SK-N-SH (cell line): ENCODE data around the gene CERCAM. TPM values are rescaled to one million over a fixed set of nuclear protein-coding genes. Genes with fewer than 3 reads are reported as not detected.

ENCODE experiments used
- CTCF ChIA-PET: fragments of 300-600, 350-600 bp; formaldehyde crosslinking; extraction: SDS; loops from one replicate; lab custom pipeline; 2021; lab: Yijun Ruan, JAX
- POLR2A ChIA-PET: fragments of 350-600 bp; sonication (Branson Sonifier 250); formaldehyde crosslinking; extraction: SDS; loops from one replicate; lab custom pipeline; 2020; ENCODE audit warnings: antibody characterized with exemption, inconsistent platforms; lab: Yijun Ruan, JAX
- DNase-seq: peaks from one replicate; pipeline ENCODE4 v3.0.0; 2012
- H2AFZ ChIP-seq: fragments of 200-600 bp; sonication (generic); 2 replicates; pipeline ENCODE4 v1.8.1; 2016; ENCODE audit warnings: antibody characterized with exemption, mild to moderate bottlenecking, low read depth
- H3F3A ChIP-seq: fragments of 200-600 bp; sonication (generic); replicated peaks from 2 replicates; pipeline ENCODE3; 2016; ENCODE audit warnings: antibody characterized with exemption, mild to moderate bottlenecking; ENCODE audit not compliant: insufficient read depth
- H3K27ac ChIP-seq, 2 experiments: fragments of 200-500 bp in 1 of 2; fragments of 200-600 bp in 1 of 2; sonication (Bioruptor generic) in 1 of 2; sonication (generic), shearing (Covaris generic) in 1 of 2; 2 replicates each; pipeline versions ENCODE4 v1.5.1 to v1.6.1; 2014 to 2016; ENCODE audit warnings: low read depth in 2 of 2, inconsistent platforms in 1 of 2, low read length in 1 of 2, mild to moderate bottlenecking in 1 of 2, mixed read lengths in 1 of 2
- H3K27me3 ChIP-seq: fragments of 200-600 bp; sonication (generic), shearing (Covaris generic); 2 replicates; pipeline ENCODE4 v1.6.1; 2016; ENCODE audit warnings: mixed run types; ENCODE audit not compliant: insufficient read depth
- H3K36me3 ChIP-seq, 2 experiments: fragments of 200-500 bp in 1 of 2; fragments of 200-600 bp in 1 of 2; sonication (Bioruptor generic) in 1 of 2; sonication (generic) in 1 of 2; replicated peaks in 1 of 2; 2 replicates each; pipeline versions ENCODE3 to v1.5.1; 2014 to 2016; ENCODE audit warnings: low read length in 1 of 2, mild to moderate bottlenecking in 1 of 2; ENCODE audit not compliant: insufficient read depth in 2 of 2, control insufficient read depth in 1 of 2
- H3K4me1 ChIP-seq, 2 experiments: fragments of 200-500 bp in 1 of 2; fragments of 200-600 bp in 1 of 2; sonication (Bioruptor generic) in 1 of 2; sonication (generic), shearing (Covaris generic) in 1 of 2; 2 replicates each; pipeline versions ENCODE4 v1.5.1 to v1.6.1; 2014 to 2016; ENCODE audit warnings: low read depth in 1 of 2, low read length in 1 of 2, mixed run types in 1 of 2; ENCODE audit not compliant: insufficient read depth in 2 of 2, control insufficient read depth in 1 of 2
- H3K4me2 ChIP-seq: fragments of 200-600 bp; sonication (generic), shearing (Covaris generic); 2 replicates; pipeline ENCODE4 v1.6.1; 2017; ENCODE audit warnings: mixed run types
- H3K4me3 ChIP-seq, 2 experiments: fragments of 200-500 bp in 1 of 2; fragments of 200-600 bp in 1 of 2; sonication (Bioruptor generic) in 1 of 2; sonication (generic), shearing (Covaris generic) in 1 of 2; 2 replicates each; pipeline versions ENCODE4 v1.5.1 to v1.8.1; 2014 to 2016; ENCODE audit warnings: low read depth in 2 of 2, inconsistent platforms in 1 of 2, low read length in 1 of 2, mild to moderate bottlenecking in 1 of 2, mixed read lengths in 1 of 2, moderate library complexity in 1 of 2
- H3K79me2 ChIP-seq: fragments of 200-600 bp; sonication (generic); 2 replicates; pipeline ENCODE4 v1.8.1; 2017; ENCODE audit warnings: mild to moderate bottlenecking; ENCODE audit not compliant: insufficient read depth
- H3K9ac ChIP-seq: fragments of 200-600 bp; sonication (generic); 2 replicates; pipeline ENCODE4 v1.6.1; 2017; ENCODE audit warnings: mixed run types
- H3K9me2 ChIP-seq: fragments of 200-600 bp; sonication (generic); 2 replicates; pipeline ENCODE4 v1.6.1; 2017; ENCODE audit warnings: mixed run types
- H3K9me3 ChIP-seq: fragments of 200-600 bp; sonication (generic); 2 replicates; pipeline ENCODE4 v1.6.1; 2017; ENCODE audit warnings: mixed run types, mild to moderate bottlenecking, moderate library complexity
- H4K20me1 ChIP-seq: fragments of 200-600 bp; sonication (generic); 2 replicates; pipeline ENCODE4 v1.6.1; 2017; ENCODE audit warnings: mild to moderate bottlenecking, mixed run types; ENCODE audit not compliant: insufficient read depth
- CTCF ChIP-seq: fragments of 200-600 bp; sonication (generic); IDR thresholded peaks from 2 replicates; pipeline ENCODE4 v1.6.1; 2017; ENCODE audit warnings: antibody characterized with exemption, mild to moderate bottlenecking, moderate library complexity
- EP300 ChIP-seq, 2 experiments: IDR thresholded peaks; 2 replicates each; pipeline versions ENCODE4 v1.4.0 to v1.6.1; 2012; ENCODE audit warnings: borderline replicate concordance in 1 of 2, low read depth in 1 of 2, low read length in 1 of 2
- FOXM1 ChIP-seq: IDR thresholded peaks from 2 replicates; pipeline ENCODE4 v1.4.0; 2012; ENCODE audit warnings: low read depth, mild to moderate bottlenecking
- GATA2 ChIP-seq: sonication (generic); formaldehyde crosslinking; IDR thresholded peaks from 2 replicates; pipeline ENCODE4 v1.5.0; 2020; ENCODE audit warnings: mild to moderate bottlenecking, missing genetic modification reagents
- MAX ChIP-seq: IDR thresholded peaks from 2 replicates; pipeline ENCODE4 v1.4.0; 2012; ENCODE audit warnings: low read depth
- NRF1 ChIP-seq: IDR thresholded peaks from 2 replicates; pipeline ENCODE4 v1.6.1; 2012; ENCODE audit warnings: low read depth, mild to moderate bottlenecking, low read length
- RAD21 ChIP-seq: IDR thresholded peaks from 2 replicates; pipeline ENCODE4 v1.6.1; 2012; ENCODE audit warnings: mild to moderate bottlenecking, low read length
- TEAD4 ChIP-seq: IDR thresholded peaks from 2 replicates; pipeline ENCODE4 v1.4.0; 2012; ENCODE audit warnings: mild to moderate bottlenecking, borderline replicate concordance; ENCODE audit not compliant: insufficient read depth
- YY1 ChIP-seq: IDR thresholded peaks from 2 replicates; pipeline ENCODE4 v1.4.0; 2012; ENCODE audit warnings: low read depth, mild to moderate bottlenecking
- WGBS: methylation state at CpG from one replicate; pipeline ENCODE4 v1.1.6; 2017; ENCODE audit warnings: low lambda C conversion rate; 5-methylcytosine and 5-hydroxymethylcytosine counted together
- polyA plus RNA-seq, 3 experiments: library from polyadenylated mRNA; depleted of rRNA; stranded (reverse); fragments of >200 nt; gene quantifications; 2 replicates each; pipeline ENCODE4 v1.2.3, GENCODE V29; 2012
- TF ChIP-seq, protein P1 (sequence below): fragments of 150-350 bp; IDR thresholded peaks from 2 replicates; pipeline ENCODE4 v1.6.1; 2016; ENCODE audit warnings: mild to moderate bottlenecking, low read depth, low read length

The CERCAM gene, protein sequence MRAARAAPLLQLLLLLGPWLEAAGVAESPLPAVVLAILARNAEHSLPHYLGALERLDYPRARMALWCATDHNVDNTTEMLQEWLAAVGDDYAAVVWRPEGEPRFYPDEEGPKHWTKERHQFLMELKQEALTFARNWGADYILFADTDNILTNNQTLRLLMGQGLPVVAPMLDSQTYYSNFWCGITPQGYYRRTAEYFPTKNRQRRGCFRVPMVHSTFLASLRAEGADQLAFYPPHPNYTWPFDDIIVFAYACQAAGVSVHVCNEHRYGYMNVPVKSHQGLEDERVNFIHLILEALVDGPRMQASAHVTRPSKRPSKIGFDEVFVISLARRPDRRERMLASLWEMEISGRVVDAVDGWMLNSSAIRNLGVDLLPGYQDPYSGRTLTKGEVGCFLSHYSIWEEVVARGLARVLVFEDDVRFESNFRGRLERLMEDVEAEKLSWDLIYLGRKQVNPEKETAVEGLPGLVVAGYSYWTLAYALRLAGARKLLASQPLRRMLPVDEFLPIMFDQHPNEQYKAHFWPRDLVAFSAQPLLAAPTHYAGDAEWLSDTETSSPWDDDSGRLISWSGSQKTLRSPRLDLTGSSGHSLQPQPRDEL
- polyA plus RNA-seq (2012; rRNA removed): 128 and 131 TPM in 2 replicates
- polyA plus RNA-seq (2012; cell fraction: cytosol; rRNA removed): 57.7 and 89.5 TPM in 2 replicates
- polyA plus RNA-seq (2012; cell fraction: nucleus; rRNA removed): 87.1 and 115 TPM in 2 replicates

DNA sequence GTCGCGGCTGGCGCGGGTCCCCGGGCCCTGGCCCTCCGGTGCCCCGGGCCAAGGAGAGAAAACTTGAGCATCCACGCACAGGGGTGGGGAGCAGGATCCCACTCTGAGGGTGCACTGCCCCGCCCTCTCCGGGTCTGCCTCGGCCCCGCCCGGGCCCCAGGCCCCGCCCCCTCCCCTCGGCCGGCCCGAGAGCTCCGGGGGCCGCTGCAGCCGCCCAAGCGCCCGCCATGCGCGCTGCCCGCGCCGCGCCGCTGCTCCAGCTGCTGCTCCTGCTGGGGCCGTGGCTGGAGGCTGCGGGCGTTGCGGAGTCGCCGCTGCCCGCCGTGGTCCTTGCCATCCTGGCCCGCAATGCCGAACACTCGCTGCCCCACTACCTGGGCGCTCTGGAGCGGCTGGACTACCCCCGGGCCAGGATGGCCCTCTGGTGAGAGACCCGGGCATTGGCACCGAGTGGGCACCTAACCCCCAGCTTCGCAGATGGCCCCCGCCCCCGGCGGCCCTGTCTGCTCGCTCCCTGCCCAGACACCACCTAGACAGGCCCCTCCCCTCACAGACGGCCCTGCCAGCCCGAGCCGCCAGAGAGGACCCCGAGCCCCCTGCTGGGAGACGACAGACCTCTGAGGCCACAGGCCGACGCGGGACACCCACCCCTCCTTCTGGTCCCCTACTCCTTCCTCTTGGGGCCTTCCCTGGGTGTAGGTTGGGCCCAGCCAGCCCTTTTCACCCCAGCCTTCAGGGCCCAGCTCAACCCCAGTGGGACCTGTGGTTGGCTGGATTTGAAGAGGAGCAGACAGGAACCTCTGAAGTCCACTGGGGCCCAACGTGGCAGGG lies at the start of gene CERCAM:
CERCAM (plus strand) TSS at position 207 of the 831 bp plus-strand sequence; CDS start at position 228, 21 bp downstream.
- H3F3A ChIP-seq: no peaks in the 10 kb centered on the region
- no peaks in the 10 kb centered on the region for H3K9me2 ChIP-seq
- peak; percentile 95 for DNase-seq
- peak within 1 kb of the TSS; percentile 60 to 81 for H3K27ac ChIP-seq
- 0% methylated on average over 9 of the region's 59 CpGs for WGBS
- H3K36me3 ChIP-seq: peaks cover 0 to 2% of the 10 kb centered on the region in 2 experiments
- peak within 1 kb of the TSS; percentile 78 for H3K9ac ChIP-seq
- H3K79me2 ChIP-seq: peaks cover 17% of the 10 kb centered on the region; the same call in 1 of the 2 replicates
- H3K4me3 ChIP-seq: peak within 1 kb of the TSS; percentile 73 to 86
- H3K9me3 ChIP-seq: no peaks in the 10 kb centered on the region
- H3K4me1 ChIP-seq: peaks cover 0 to 17% of the 10 kb centered on the region in 2 experiments; a peak in 1 of 4 replicates
- ChIA-PET POLR2A (interaction anchor here (1.1 to 2.6 kb wide), 6 partner anchors 9 to 126 kb away, joined by 3 to 8 read pairs (median 6); partner anchors contain the start of gene URM1), CTCF (interaction anchor here (0.9 to 12.1 kb wide), 26 partner anchors 9 to 228 kb away, joined by 3 to 93 read pairs (median 5); partner anchors contain the start of genes SLC27A4 and URM1)
- TF ChIP-seq CTCF (peak; percentile 32; the same call in 1 of the 2 replicates), EP300 (IDR thresholded peaks at IDR 0.05; ENCODE audit: borderline replicate concordance in 1 of 2, low read depth in 1 of 2, low read length in 1 of 2) (peak in 1 of 2 experiments; percentile 8; a peak in 1 of 4 replicates), TEAD4 (no peak), YY1 (no peak), MAX (0 out of 2 replicates have a peak, but pooled peaks have one; percentile 9), RAD21 (peak; percentile 13; the same call in 1 of the 2 replicates)
- peak within 1 kb of the TSS; percentile 98 for H2AFZ ChIP-seq
- H4K20me1 ChIP-seq: no peaks in the 10 kb centered on the region
- H3K27me3 ChIP-seq: no peaks in the 10 kb centered on the region; the same call in 1 of the 2 replicates
- peak within 1 kb of the TSS; percentile 100 for H3K4me2 ChIP-seq

- 0% methylated on average over 10 of the region's 10 CpGs for WGBS
- POLR2A ChIA-PET: interaction anchor here (0.8 to 2.2 kb wide), 8 partner anchors 10 to 182 kb away, joined by 3 to 11 read pairs (median 4); partner anchors contain the start of genes CERCAM and SPTAN1
- H3K9me2 ChIP-seq: no peaks in the 10 kb centered on the region
- H3K9me3 ChIP-seq: no peaks in the 10 kb centered on the region
- CTCF ChIA-PET: interaction anchor here (1.0 to 5.9 kb wide), 6 partner anchors 11 to 245 kb away, joined by 3 to 42 read pairs (median 11); partner anchors contain the start of gene CERCAM
- H3F3A ChIP-seq: peaks cover 19% of the 10 kb centered on the region
- H3K4me3 ChIP-seq: peak overlapping the region; percentile 78 to 87
- no peak for DNase-seq
- H3K79me2 ChIP-seq: peaks cover 61% of the 10 kb centered on the region
- peaks cover 0 to 4% of the 10 kb centered on the region in 2 experiments for H3K36me3 ChIP-seq
- peaks cover 0 to 20% of the 10 kb centered on the region in 2 experiments; a peak in 2 of 4 replicates for H3K4me1 ChIP-seq
- H3K27me3 ChIP-seq: no peaks in the 10 kb centered on the region
- H2AFZ ChIP-seq: peak overlapping the region; percentile 79
- peak overlapping the region; percentile 92 for H3K9ac ChIP-seq
- H4K20me1 ChIP-seq: no peaks in the 10 kb centered on the region
- peak overlapping the region; percentile 76 to 89 for H3K27ac ChIP-seq
- TF ChIP-seq GATA2 (CRISPR knock-in tag) (no peak), YY1 (no peak), NRF1 (no peak), FOXM1 (no peak)
- TF ChIP-seq, protein P1, sequence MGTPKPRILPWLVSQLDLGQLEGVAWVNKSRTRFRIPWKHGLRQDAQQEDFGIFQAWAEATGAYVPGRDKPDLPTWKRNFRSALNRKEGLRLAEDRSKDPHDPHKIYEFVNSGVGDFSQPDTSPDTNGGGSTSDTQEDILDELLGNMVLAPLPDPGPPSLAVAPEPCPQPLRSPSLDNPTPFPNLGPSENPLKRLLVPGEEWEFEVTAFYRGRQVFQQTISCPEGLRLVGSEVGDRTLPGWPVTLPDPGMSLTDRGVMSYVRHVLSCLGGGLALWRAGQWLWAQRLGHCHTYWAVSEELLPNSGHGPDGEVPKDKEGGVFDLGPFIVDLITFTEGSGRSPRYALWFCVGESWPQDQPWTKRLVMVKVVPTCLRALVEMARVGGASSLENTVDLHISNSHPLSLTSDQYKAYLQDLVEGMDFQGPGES: no peak
- H3K4me2 ChIP-seq: peak overlapping the region; percentile 86
Observed at GRCh38 chr9:128371630-128372117, 49.0 kb upstream of the CERCAM start.
